Natural killer cell (primary cell): ENCODE results near the gene PAN3. TPM values are rescaled to one million over a fixed set of nuclear protein-coding genes. Genes with fewer than 3 reads are reported as not detected.

ENCODE experiments used
- total RNA-seq, 4 donors: library from RNA; stranded (reverse); fragments of 120-200 nt in 1 of 4; gene quantifications; one replicate each; pipeline versions ENCODE4 v1.2.3 to v1.2.4, GENCODE V29; 2013 to 2022

Gene PAN3
- total RNA-seq, 3 donors from 2014 or later (not counting 1 experiment from before 2014, with no cell fraction given) = 80.0 to 94.2 (median 91.7) TPM

Other genes starting within 250 kb of the PAN3 start
- gene PDX1, start 218.5 kb upstream of the PAN3 start, total RNA-seq = not detected
- not detected for gene CDX2, start 169.2 kb upstream of the PAN3 start, total RNA-seq
- gene URAD, start 149.9 kb upstream of the PAN3 start, total RNA-seq = not detected
- 1 to 10 TPM in 2 of 3 donors, under 1 TPM in 1; 0.39 to 1.8 (median 1.1) TPM for gene FLT3, start 38.0 kb upstream of the PAN3 start, total RNA-seq